Upper lobe of left lung (tissue), 6 donors: ENCODE measurements around the gene MUC5B. TPM values are rescaled to one million over a fixed set of nuclear protein-coding genes. Genes with fewer than 3 reads are reported as not detected.
A peak's percentile ranks its signal among the peaks of the same experiment; 100 is the strongest.

Experiments used
- ATAC-seq, 2 donors: fragments of 200-7000 bp; cut with Tn5 transposase; one replicate each; pipeline ENCODE4 v1.9.1; 2022; ENCODE audit warnings: mild to moderate bottlenecking in 2 of 2, moderate library complexity in 2 of 2; ENCODE audit not compliant: low FRiP score in 2 of 2
- DNase-seq, 2 donors: peaks; one replicate each; pipeline ENCODE4 v3.0.0-alpha.2; 2019 to 2020
- H3K27ac ChIP-seq, 4 donors: fragments of 200-600 bp; sonication (generic); one replicate each; pipeline ENCODE4 v1.5.1; 2016 to 2019
- H3K27me3 ChIP-seq, 4 donors: fragments of 200-600 bp; sonication (generic); one replicate each; pipeline ENCODE4 v1.5.1; 2017 to 2019
- H3K36me3 ChIP-seq, 4 donors: fragments of 200-600 bp; sonication (generic); one replicate each; pipeline ENCODE4 v1.5.1; 2016 to 2019
- H3K4me1 ChIP-seq, 4 donors: fragments of 200-600 bp; sonication (generic); one replicate each; pipeline ENCODE4 v1.5.1; 2018 to 2019
- H3K4me3 ChIP-seq, 4 donors: fragments of 200-600 bp; sonication (generic); one replicate each; pipeline ENCODE4 v1.5.1; 2017 to 2019; ENCODE audit warnings: mild to moderate bottlenecking in 2 of 4, moderate library complexity in 1 of 4
- H3K9me3 ChIP-seq, 4 donors: fragments of 200-600 bp; sonication (generic); one replicate each; pipeline ENCODE4 v1.5.1; 2018 to 2019
- EP300 ChIP-seq, 4 donors: sonication (generic); formaldehyde crosslinking; IDR thresholded peaks; one replicate each; pipeline ENCODE4 v1.5.1; 2017; ENCODE audit warnings: antibody characterized with exemption in 4 of 4, control low read depth in 2 of 4
- POLR2A ChIP-seq, 4 donors: fragments of 450-650 bp; IDR thresholded peaks; one replicate each; pipeline ENCODE4 v1.5.1; 2016 to 2017; ENCODE audit warnings: antibody characterized with exemption in 4 of 4, mild to moderate bottlenecking in 2 of 4
- POLR2AphosphoS5 ChIP-seq, 2 donors: sonication (generic); formaldehyde crosslinking; IDR thresholded peaks; one replicate each; pipeline ENCODE4 v1.5.1; 2017; ENCODE audit warnings: antibody characterized with exemption in 2 of 2
- WGBS, 2 donors: methylation state at CpG; one replicate each; pipeline ENCODE4 v1.1.5; 2017 to 2018; 5-methylcytosine and 5-hydroxymethylcytosine counted together
- total RNA-seq, 6 donors: library from RNA; depleted of rRNA in 4 of 6; stranded (reverse); fragments of >200 nt in 4 of 6; gene quantifications; one replicate each; pipeline versions ENCODE4 v1.1.0 to v1.2.1, GENCODE V29; 2016 to 2021
- TF ChIP-seq, protein P1 (sequence below), 6 experiments: fragments of 450-650 bp in 4 of 6; fragments of 200-600 bp in 2 of 6; sonication (generic) in 2 of 6; IDR thresholded peaks; one replicate each; pipeline ENCODE4 v1.5.1; 2016 to 2019; ENCODE audit warnings: antibody characterized with exemption in 6 of 6
- donor health status: DM: no; HTN: no; CAD: no; lungs with moderate emphysema.
- donor health status: DM: no; HTN: yes; CAD: no; lungs with severe emphysema.

MUC5B gene
- total RNA-seq, 6 donors from 2014 or later: 3.2 to 54.5 (median 16.2) TPM

DNA sequence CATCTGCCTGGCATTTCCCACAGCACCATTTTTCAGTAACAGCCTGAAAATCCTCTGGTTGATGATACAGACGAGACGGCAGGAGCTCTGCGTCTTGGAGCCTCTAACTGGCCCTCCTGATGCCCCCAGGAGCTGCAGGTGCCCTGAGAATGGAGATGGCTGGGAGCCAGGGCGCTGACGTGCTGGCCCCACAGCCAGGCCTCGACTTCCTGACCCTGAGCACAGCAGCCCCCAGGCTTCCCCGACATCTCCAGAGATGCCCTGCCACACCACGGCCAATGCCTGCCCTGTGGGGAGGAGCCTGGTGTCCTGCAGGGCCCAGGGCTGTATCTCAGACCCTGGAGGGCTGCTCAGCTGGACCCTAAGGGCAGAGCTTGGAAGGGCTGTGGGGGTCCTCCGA lies 65.1 kb downstream of the MUC5B start:
- H3K4me1 ChIP-seq: peaks cover 0 to 9% (median 5%) of the 10 kb centered on the region in 4 donors
- H3K9me3 ChIP-seq: no peaks in the 10 kb centered on the region
- no peak overlapping the region for H3K27ac ChIP-seq
- no peak for ATAC-seq
- H3K27me3 ChIP-seq: no peaks in the 10 kb centered on the region
- no peak overlapping the region for H3K4me3 ChIP-seq
- TF ChIP-seq EP300 (IDR thresholded peaks at IDR 0.05): no peak
- no peak for TF ChIP-seq POLR2AphosphoS5 (IDR thresholded peaks at IDR 0.05)
- TF ChIP-seq POLR2A (IDR thresholded peaks at IDR 0.05): no peak
- TF ChIP-seq, protein P1, sequence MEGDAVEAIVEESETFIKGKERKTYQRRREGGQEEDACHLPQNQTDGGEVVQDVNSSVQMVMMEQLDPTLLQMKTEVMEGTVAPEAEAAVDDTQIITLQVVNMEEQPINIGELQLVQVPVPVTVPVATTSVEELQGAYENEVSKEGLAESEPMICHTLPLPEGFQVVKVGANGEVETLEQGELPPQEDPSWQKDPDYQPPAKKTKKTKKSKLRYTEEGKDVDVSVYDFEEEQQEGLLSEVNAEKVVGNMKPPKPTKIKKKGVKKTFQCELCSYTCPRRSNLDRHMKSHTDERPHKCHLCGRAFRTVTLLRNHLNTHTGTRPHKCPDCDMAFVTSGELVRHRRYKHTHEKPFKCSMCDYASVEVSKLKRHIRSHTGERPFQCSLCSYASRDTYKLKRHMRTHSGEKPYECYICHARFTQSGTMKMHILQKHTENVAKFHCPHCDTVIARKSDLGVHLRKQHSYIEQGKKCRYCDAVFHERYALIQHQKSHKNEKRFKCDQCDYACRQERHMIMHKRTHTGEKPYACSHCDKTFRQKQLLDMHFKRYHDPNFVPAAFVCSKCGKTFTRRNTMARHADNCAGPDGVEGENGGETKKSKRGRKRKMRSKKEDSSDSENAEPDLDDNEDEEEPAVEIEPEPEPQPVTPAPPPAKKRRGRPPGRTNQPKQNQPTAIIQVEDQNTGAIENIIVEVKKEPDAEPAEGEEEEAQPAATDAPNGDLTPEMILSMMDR (IDR thresholded peaks at IDR 0.05): no peak
- H3K36me3 ChIP-seq: peaks cover 26 to 82% (median 71%) of the 10 kb centered on the region in 4 donors
- WGBS, 2 donors: 88 to 98% methylated on average over 5 to 6 of the region's 9 CpGs
- DNase-seq: peak in 1 of 2 donors; percentile 37

DNA sequence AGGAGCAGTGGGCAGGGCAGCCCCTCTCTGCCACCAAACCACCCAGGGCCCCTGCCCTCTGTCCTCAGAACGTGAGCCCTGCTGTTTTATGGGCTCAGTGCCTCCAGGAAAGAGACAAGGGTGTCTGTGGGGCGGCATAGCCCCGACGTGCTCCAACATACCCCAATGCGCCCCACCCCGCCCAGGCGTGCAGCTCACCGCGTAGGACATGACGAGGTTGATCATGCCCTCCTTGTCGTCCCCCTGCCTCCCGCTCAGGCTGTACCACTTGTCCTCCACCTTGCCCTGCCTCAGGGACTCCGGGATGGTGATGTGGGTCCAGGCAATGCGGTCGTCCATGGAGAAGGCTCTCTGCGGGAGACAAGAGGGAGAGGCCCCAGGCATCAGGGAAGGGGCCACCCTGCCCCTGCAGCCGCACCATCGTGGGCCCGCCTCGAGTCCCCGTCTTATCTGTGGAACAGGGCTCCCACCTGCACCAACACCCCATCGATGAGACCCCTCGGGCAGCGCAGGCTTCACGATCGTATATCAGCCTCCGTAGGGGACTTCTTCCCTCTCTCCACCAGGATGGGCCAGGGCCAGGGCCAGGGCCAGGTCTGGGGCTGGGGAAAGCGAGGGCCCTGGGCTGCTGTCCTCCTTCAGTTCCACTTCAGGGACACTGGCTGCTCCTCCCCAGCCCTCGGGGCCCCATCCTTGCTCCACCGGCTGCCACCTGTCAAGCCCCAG lies 65.7 kb downstream of the MUC5B start:
- no peak for TF ChIP-seq EP300 (IDR thresholded peaks at IDR 0.05)
- TF ChIP-seq, protein P1 (IDR thresholded peaks at IDR 0.05): no peak
- no peak for TF ChIP-seq POLR2AphosphoS5 (IDR thresholded peaks at IDR 0.05)
- TF ChIP-seq POLR2A (IDR thresholded peaks at IDR 0.05): no peak
- Histone ChIP-seq H3K4me3 (no peak overlapping the region), H3K36me3 (peaks cover 26 to 82% (median 69%) of the 10 kb centered on the region in 4 donors), H3K4me1 (peaks cover 0 to 13% (median 6%) of the 10 kb centered on the region in 4 donors), H3K9me3 (no peaks in the 10 kb centered on the region), H3K27ac (no peak overlapping the region), H3K27me3 (no peaks in the 10 kb centered on the region)
- DNase-seq: peak in 1 of 2 donors; percentile 65
- ATAC-seq: no peak
- whole genome bisulfite sequencing, 2 donors: 93 to 95% methylated on average over 27 to 30 of the region's 30 CpGs

DNA sequence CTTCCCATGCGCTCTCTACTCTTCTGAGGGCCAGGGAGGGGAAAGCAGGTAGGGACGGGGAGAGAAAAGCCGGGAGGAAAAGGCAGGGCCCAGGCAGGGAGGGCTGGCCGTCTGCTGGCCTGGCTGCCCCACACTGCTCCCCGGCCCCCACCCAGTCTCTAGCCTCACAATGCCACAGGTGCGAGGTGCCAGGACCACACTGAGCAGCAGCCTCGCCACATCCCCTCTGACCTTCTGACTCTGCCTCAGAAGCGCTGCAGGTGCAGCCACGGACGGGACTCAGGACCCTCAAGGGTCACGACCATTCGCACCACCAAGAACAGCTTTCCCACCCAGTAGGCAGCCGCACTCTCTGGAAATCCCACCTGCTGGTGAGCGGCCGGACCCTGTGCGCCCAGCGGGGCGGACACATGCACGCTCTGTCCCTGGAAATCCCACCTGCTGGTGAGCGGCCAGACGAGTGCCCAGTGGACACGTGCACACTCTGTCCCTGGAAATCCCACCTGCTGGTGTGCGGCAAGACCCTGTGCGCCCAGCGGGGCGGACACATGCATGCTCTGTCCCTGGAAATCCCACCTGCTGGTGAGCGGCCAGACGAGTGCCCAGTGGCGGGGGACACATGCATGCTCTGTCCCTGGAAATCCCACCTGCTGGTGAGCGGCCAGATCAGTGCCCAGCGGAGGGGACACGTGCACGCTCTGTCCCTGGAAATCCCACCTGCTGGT lies 66.5 kb downstream of the MUC5B start:
- H3K9me3 ChIP-seq: no peaks in the 10 kb centered on the region
- H3K27ac ChIP-seq: no peak overlapping the region
- ATAC-seq (no peak), DNase-seq (peak in 1 of 2 donors; percentile 65)
- H3K4me1 ChIP-seq: peaks cover 0 to 13% (median 6%) of the 10 kb centered on the region in 4 donors
- TF ChIP-seq EP300 (IDR thresholded peaks at IDR 0.05) (no peak), POLR2AphosphoS5 (IDR thresholded peaks at IDR 0.05) (no peak), POLR2A (IDR thresholded peaks at IDR 0.05) (no peak)
- TF ChIP-seq, protein P1 (IDR thresholded peaks at IDR 0.05): no peak
- H3K4me3 ChIP-seq: no peak overlapping the region
- H3K36me3 ChIP-seq: peaks cover 26 to 80% (median 67%) of the 10 kb centered on the region in 4 donors
- 96 to 97% methylated on average over 16 to 30 of the region's 33 CpGs for WGBS, 2 donors
- H3K27me3 ChIP-seq: no peaks in the 10 kb centered on the region

DNA sequence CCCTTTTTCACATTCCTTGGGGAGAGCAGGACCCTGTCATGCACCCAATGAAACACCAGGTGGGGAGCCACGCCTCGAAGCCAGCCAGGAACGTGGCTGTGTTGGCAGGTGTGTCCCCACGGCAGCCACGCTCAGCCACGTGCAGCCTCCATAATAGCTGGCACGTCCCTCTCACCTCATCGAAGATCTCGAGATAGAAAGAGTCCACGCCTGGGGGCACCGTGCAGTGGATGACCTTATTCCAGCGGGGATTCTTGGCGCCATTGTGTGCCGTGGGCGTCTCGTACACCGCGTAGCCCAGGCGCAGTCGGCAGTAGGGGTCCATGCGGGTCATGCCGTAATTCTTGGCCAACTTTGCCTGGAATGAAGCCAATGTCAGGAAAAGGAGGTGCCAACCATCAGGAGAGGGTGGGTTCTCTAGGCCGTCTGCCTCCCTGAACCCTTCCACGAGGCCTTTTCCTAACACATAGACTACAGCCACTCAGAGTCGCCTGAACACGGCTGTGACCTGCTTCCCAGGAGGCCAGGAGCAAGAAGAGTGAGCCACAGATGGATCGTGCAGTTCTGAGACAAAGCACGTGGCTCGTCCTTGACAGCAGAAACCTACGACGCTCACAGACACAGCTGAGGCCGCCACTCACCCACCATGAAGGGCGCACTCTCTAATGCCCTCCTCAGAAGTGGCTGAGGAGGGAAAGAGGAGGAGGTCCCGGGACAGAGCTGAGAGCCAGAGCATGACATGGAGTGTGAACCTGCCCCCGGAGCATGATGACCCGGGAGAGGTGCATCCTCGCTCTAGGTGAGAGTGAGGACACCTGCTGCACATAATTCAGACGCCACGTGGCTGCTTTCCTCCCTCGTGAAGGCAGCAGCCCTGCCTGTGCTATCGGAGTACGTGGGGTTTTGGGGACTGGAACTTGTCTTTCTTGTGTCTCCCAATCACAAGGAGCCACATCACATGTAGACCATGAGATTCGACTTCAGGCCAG lies 67.5 kb downstream of the MUC5B start:
- no peak for TF ChIP-seq POLR2A (IDR thresholded peaks at IDR 0.05)
- no peak for TF ChIP-seq POLR2AphosphoS5 (IDR thresholded peaks at IDR 0.05)
- no peak for TF ChIP-seq EP300 (IDR thresholded peaks at IDR 0.05)
- TF ChIP-seq, protein P1 (IDR thresholded peaks at IDR 0.05): no peak
- WGBS, 2 donors: 93 to 96% methylated on average over 37 to 43 of the region's 43 CpGs
- DNase-seq (peak in 1 of 2 donors; percentile 49), ATAC-seq (no peak)
- Histone ChIP-seq H3K9me3 (no peaks in the 10 kb centered on the region), H3K36me3 (peaks cover 19 to 77% (median 60%) of the 10 kb centered on the region in 4 donors), H3K4me1 (peaks cover 0 to 13% (median 6%) of the 10 kb centered on the region in 4 donors), H3K27ac (no peak overlapping the region), H3K27me3 (no peaks in the 10 kb centered on the region), H3K4me3 (no peak overlapping the region)
